Keratinocyte (primary cell): Measurements from ENCODE around the gene GSAP.

Experiments
- EZH2 ChIP-seq: IDR thresholded peaks from one replicate; pipeline ENCODE4 v1.6.1; 2012; ENCODE audit warnings: inconsistent platforms, mild to moderate bottlenecking, low read length, moderate library complexity
- TF ChIP-seq, protein P1 (sequence below), 3 experiments: IDR thresholded peaks in 1 of 3; conservative IDR thresholded peaks in 1 of 3; optimal IDR thresholded peaks in 1 of 3; 2 replicates in 2 of 3; 3 replicates in 1 of 3; pipeline versions ENCODE3 to v1.5.1; 2011; ENCODE audit warnings: low read length in 3 of 3, mild to moderate bottlenecking in 3 of 3, moderate library complexity in 2 of 3, control low read depth in 1 of 3, inconsistent platforms in 1 of 3; ENCODE audit not compliant: insufficient read depth in 2 of 3; ENCODE audit errors: extremely low read depth in 1 of 3

DNA sequence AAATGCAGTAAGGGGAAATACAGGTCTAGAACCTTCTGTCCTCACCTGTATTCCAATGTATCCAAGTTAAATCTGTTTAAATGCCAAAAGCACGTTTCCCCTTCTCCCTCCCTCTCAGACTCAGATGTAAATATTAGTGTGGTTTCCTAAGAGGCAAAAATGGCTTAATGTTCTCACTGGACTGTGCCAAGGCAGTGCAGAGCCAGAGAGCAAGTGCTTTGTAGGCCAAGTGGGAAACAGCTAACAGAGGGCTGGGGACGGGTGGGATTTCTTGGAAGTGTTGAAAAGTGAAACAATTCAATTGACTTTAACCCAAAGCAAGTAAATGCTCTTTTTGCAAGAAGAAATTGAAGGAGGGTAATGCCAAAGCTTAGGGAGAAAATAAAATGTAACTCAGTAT, 103.1 kb downstream of the GSAP start:
- TF ChIP-seq, protein P1, sequence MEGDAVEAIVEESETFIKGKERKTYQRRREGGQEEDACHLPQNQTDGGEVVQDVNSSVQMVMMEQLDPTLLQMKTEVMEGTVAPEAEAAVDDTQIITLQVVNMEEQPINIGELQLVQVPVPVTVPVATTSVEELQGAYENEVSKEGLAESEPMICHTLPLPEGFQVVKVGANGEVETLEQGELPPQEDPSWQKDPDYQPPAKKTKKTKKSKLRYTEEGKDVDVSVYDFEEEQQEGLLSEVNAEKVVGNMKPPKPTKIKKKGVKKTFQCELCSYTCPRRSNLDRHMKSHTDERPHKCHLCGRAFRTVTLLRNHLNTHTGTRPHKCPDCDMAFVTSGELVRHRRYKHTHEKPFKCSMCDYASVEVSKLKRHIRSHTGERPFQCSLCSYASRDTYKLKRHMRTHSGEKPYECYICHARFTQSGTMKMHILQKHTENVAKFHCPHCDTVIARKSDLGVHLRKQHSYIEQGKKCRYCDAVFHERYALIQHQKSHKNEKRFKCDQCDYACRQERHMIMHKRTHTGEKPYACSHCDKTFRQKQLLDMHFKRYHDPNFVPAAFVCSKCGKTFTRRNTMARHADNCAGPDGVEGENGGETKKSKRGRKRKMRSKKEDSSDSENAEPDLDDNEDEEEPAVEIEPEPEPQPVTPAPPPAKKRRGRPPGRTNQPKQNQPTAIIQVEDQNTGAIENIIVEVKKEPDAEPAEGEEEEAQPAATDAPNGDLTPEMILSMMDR (optimal IDR thresholded peaks at IDR 0.05 in 1 of 3, IDR thresholded peaks at IDR 0.05 in 1 of 3, conservative IDR thresholded peaks at IDR 0.05 in 1 of 3; ENCODE audit: extremely low read depth in 1 of 3, insufficient read depth in 2 of 3, low read length in 3 of 3) = no peak
- no peak for TF ChIP-seq EZH2
